Fibroblast of lung (primary cell): Measurements from ENCODE around the gene HSD17B12. TPM values are rescaled to one million over a fixed set of nuclear protein-coding genes. Genes with fewer than 3 reads are reported as not detected.

Experiments
- DNase-seq, 2 donors: peaks; one replicate each; pipeline versions ENCODE4 v3.0.0 to v3.0.0-alpha.2; 2010; ENCODE audit warnings: low read depth in 2 of 2
- H2AFZ ChIP-seq: 2 replicates; pipeline ENCODE4 v1.5.1; 2012; ENCODE audit warnings: low read length, control low read depth, inconsistent platforms
- H3K27ac ChIP-seq: 2 replicates; pipeline ENCODE4 v1.5.1; 2011; ENCODE audit warnings: low read length, control low read depth; ENCODE audit not compliant: insufficient read depth
- H3K27me3 ChIP-seq: 2 replicates; pipeline ENCODE4 v1.5.1; 2011; ENCODE audit warnings: mild to moderate bottlenecking, low read length; ENCODE audit not compliant: control insufficient read depth, insufficient read depth
- H3K36me3 ChIP-seq: 2 replicates; pipeline ENCODE4 v1.5.1; 2011; ENCODE audit warnings: low read length; ENCODE audit not compliant: control insufficient read depth, insufficient read depth
- H3K4me1 ChIP-seq: 2 replicates; pipeline ENCODE4 v1.5.1; 2011; ENCODE audit warnings: low read length; ENCODE audit not compliant: control insufficient read depth, insufficient read depth; ENCODE audit errors: extremely low read depth
- H3K4me2 ChIP-seq: 2 replicates; pipeline ENCODE4 v1.5.1; 2011; ENCODE audit warnings: low read length, control low read depth; ENCODE audit not compliant: insufficient read depth; ENCODE audit errors: extremely low read depth
- H3K4me3 ChIP-seq, 4 experiments: fragments of 200-600 bp in 1 of 4; sonication (generic) in 1 of 4; replicated peaks in 1 of 4; 2 replicates each; pipeline ENCODE4 v1.5.1; 2011 to 2016; ENCODE audit warnings: low read length in 4 of 4, low read depth in 3 of 4, mild to moderate bottlenecking in 3 of 4, control low read depth in 2 of 4, inconsistent platforms in 1 of 4, mixed read lengths in 1 of 4; ENCODE audit not compliant: insufficient read depth in 1 of 4; ENCODE audit errors: control extremely low read depth in 1 of 4
- H3K79me2 ChIP-seq: 2 replicates; pipeline ENCODE4 v1.5.1; 2012; ENCODE audit warnings: mild to moderate bottlenecking, low read length, inconsistent platforms; ENCODE audit not compliant: control insufficient read depth, insufficient read depth
- H3K9ac ChIP-seq: 2 replicates; pipeline ENCODE4 v1.5.1; 2011; ENCODE audit warnings: mild to moderate bottlenecking, low read length, control low read depth; ENCODE audit not compliant: insufficient read depth
- H3K9me3 ChIP-seq: 2 replicates; pipeline ENCODE4 v1.5.1; 2012; ENCODE audit warnings: low read depth, low read length; ENCODE audit not compliant: control insufficient read depth, insufficient read depth
- H4K20me1 ChIP-seq: 2 replicates; pipeline ENCODE4 v1.5.1; 2011; ENCODE audit warnings: low read length; ENCODE audit not compliant: control insufficient read depth, insufficient read depth; ENCODE audit errors: extremely low read depth
- EZH2 ChIP-seq: IDR thresholded peaks from 2 replicates; pipeline ENCODE4 v1.5.1; 2012; ENCODE audit warnings: low read length, control low read depth, mild to moderate bottlenecking; ENCODE audit errors: missing control alignments
- polyA plus RNA-seq, 2 donors: library from polyadenylated mRNA; depleted of rRNA in 1 of 2; stranded (reverse) in 1 of 2; unstranded in 1 of 2; fragments of >200 nt; gene quantifications; 2 replicates each; pipeline ENCODE4 v1.2.1, GENCODE V29; 2011 to 2012; ENCODE audit warnings: missing spikeins in 1 of 2
- total RNA-seq: library from RNA; depleted of rRNA; stranded (reverse); fragments of >200 nt; gene quantifications from 2 replicates; pipeline ENCODE4 v1.2.1, GENCODE V29; 2014
- TF ChIP-seq, protein P1 (sequence below), 2 donors: IDR thresholded peaks in 1 of 2; conservative IDR thresholded peaks in 1 of 2; 1 replicate in 1 of 2; 2 replicates in 1 of 2; pipeline ENCODE4 v1.5.1; 2011 to 2012; ENCODE audit warnings: low read length in 2 of 2, control low read depth in 1 of 2, inconsistent platforms in 1 of 2, low read depth in 1 of 2, mild to moderate bottlenecking in 1 of 2

HSD17B12 gene
- total and polyA plus RNA-seq, 2 donors (not counting 1 experiment from before 2014, with no cell fraction given), result 95.4 to 122 TPM

DNA sequence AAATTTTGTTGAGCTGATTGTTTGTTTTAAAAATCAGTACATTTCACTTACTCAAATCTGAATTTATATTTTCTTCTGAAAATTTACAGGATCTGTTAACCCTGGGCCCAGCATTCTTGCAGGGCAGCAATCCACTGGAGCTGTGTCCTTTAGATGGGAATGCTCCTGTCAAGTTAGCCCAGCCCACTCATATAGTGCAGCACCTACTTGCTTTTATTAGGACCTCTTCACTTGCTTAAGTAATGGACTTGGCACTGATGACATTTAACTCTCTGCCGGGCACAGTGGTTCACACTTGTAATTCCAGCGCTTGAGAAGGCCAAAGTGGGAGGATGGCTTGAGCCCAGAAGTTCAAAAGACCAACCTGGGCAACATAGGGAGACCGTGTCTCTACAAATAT, 89.6 kb downstream of the HSD17B12 start:
- no peaks in the 10 kb centered on the region for H3K9me3 ChIP-seq
- H3K36me3 ChIP-seq, result no peaks in the 10 kb centered on the region
- no peaks in the 10 kb centered on the region for H4K20me1 ChIP-seq
- no peak for DNase-seq
- no peak overlapping the region for H3K4me3 ChIP-seq
- no peaks in the 10 kb centered on the region for H3K4me1 ChIP-seq
- no peak overlapping the region for H3K4me2 ChIP-seq
- TF ChIP-seq EZH2, result no peak
- TF ChIP-seq, protein P1, sequence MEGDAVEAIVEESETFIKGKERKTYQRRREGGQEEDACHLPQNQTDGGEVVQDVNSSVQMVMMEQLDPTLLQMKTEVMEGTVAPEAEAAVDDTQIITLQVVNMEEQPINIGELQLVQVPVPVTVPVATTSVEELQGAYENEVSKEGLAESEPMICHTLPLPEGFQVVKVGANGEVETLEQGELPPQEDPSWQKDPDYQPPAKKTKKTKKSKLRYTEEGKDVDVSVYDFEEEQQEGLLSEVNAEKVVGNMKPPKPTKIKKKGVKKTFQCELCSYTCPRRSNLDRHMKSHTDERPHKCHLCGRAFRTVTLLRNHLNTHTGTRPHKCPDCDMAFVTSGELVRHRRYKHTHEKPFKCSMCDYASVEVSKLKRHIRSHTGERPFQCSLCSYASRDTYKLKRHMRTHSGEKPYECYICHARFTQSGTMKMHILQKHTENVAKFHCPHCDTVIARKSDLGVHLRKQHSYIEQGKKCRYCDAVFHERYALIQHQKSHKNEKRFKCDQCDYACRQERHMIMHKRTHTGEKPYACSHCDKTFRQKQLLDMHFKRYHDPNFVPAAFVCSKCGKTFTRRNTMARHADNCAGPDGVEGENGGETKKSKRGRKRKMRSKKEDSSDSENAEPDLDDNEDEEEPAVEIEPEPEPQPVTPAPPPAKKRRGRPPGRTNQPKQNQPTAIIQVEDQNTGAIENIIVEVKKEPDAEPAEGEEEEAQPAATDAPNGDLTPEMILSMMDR (conservative IDR thresholded peaks at IDR 0.05 in 1 of 2, IDR thresholded peaks at IDR 0.05 in 1 of 2; ENCODE audit: low read depth in 1 of 2, low read length in 2 of 2), result no peak
- no peaks in the 10 kb centered on the region for H3K27me3 ChIP-seq
- no peak overlapping the region for H2AFZ ChIP-seq
- H3K9ac ChIP-seq, result no peak overlapping the region
- no peak overlapping the region for H3K27ac ChIP-seq
- no peaks in the 10 kb centered on the region for H3K79me2 ChIP-seq

DNA sequence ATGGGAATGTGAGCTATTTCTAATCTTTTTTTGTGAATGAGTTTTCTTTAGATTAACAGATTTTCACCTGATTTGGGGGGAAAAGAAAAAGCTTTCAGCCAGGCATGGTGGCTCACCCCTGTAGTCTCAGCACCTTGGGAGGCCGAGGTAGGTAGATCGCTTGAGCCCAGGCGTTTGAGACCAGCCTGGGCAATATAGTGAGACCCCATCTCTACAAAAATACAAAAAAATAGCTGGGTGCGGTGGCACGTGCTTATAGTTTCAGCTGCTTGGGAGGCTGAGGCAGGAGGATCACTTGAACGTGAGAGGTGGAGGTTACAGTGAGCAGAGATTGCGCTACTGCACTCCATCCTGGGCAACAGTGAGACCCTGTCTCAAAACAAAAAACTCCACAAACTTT, 92.2 kb downstream of the HSD17B12 start:
- H3K4me3 ChIP-seq, result no peak overlapping the region
- no peak for DNase-seq
- H3K27me3 ChIP-seq, result no peaks in the 10 kb centered on the region
- no peaks in the 10 kb centered on the region for H3K9me3 ChIP-seq
- no peaks in the 10 kb centered on the region for H3K79me2 ChIP-seq
- no peak for TF ChIP-seq EZH2
- TF ChIP-seq, protein P1 (conservative IDR thresholded peaks at IDR 0.05 in 1 of 2, IDR thresholded peaks at IDR 0.05 in 1 of 2; ENCODE audit: low read depth in 1 of 2, low read length in 2 of 2), result no peak
- H3K9ac ChIP-seq, result no peak overlapping the region
- no peak overlapping the region for H2AFZ ChIP-seq
- H3K27ac ChIP-seq, result no peak overlapping the region
- no peaks in the 10 kb centered on the region for H3K4me1 ChIP-seq
- H3K36me3 ChIP-seq, result no peaks in the 10 kb centered on the region
- H4K20me1 ChIP-seq, result no peaks in the 10 kb centered on the region
- H3K4me2 ChIP-seq, result no peak overlapping the region

DNA sequence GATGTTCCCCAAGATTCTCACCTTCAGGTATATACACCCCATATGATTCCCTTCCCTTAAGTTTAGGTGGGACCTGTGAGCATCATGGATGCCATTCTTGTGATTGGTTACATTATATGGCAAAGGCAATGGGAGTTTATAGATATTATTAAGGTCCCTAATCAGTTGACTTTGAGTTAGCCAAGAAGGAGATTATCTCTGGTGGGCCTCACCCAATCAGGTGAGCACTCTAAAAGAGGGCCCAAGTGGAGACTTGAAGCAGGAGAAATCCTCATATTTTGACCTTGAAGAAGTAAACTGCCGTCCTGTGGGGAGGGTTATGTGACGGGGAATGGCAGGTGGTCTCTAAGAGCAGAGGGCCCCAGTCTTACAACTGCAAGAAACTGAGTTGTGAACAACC, 94.2 kb downstream of the HSD17B12 start:
- H3K27ac ChIP-seq, result no peak overlapping the region
- H4K20me1 ChIP-seq, result no peaks in the 10 kb centered on the region
- H3K4me3 ChIP-seq, result no peak overlapping the region
- TF ChIP-seq, protein P1 (conservative IDR thresholded peaks at IDR 0.05 in 1 of 2, IDR thresholded peaks at IDR 0.05 in 1 of 2; ENCODE audit: low read depth in 1 of 2, low read length in 2 of 2), result no peak
- TF ChIP-seq EZH2, result no peak
- DNase-seq, result no peak
- H3K9me3 ChIP-seq, result no peaks in the 10 kb centered on the region
- H2AFZ ChIP-seq, result no peak overlapping the region
- no peak overlapping the region for H3K9ac ChIP-seq
- no peaks in the 10 kb centered on the region for H3K79me2 ChIP-seq
- H3K4me2 ChIP-seq, result no peak overlapping the region
- no peaks in the 10 kb centered on the region for H3K36me3 ChIP-seq
- H3K27me3 ChIP-seq, result no peaks in the 10 kb centered on the region
- no peaks in the 10 kb centered on the region for H3K4me1 ChIP-seq
